GM23338 (cell line): ENCODE results near the gene NDUFS2. TPM values are rescaled to one million over a fixed set of nuclear protein-coding genes. Genes with fewer than 3 reads are reported as not detected.
"Not testable (repeated sequence)": the region's sequence is repeated elsewhere in the genome, so short reads cannot be mapped to it uniquely, and the experiment has no call there.

Experiments
- ATAC-seq: fragments of 200-7000 bp; cut with Tn5 transposase; 3 replicates; pipeline ENCODE4 v1.9.1; 2020
- DNase-seq: peaks from one replicate; pipeline ENCODE4 v3.0.0-alpha.2; 2015; ENCODE audit warnings: low spot score
- H2AFZ ChIP-seq: fragments of 200-600 bp; sonication (generic); 2 replicates; pipeline ENCODE4 v1.8.0; 2016; ENCODE audit warnings: antibody characterized with exemption, mild to moderate bottlenecking, moderate library complexity
- H3F3A ChIP-seq: fragments of 200-600 bp; sonication (generic); replicated peaks from 2 replicates; pipeline ENCODE4 v1.8.0; 2017; ENCODE audit warnings: antibody characterized with exemption, mixed run types, low read depth
- H3K27ac ChIP-seq: fragments of 200-600 bp; sonication (generic); 2 replicates; pipeline ENCODE4 v1.6.1; 2016; ENCODE audit warnings: low read depth
- H3K27me3 ChIP-seq: fragments of 200-600 bp; sonication (generic); 2 replicates; pipeline ENCODE4 v1.8.0; 2016; ENCODE audit warnings: mild to moderate bottlenecking, mixed run types, moderate library complexity; ENCODE audit not compliant: insufficient read depth
- H3K36me3 ChIP-seq: fragments of 200-600 bp; sonication (generic); 2 replicates; pipeline ENCODE4 v1.8.0; 2016; ENCODE audit warnings: mild to moderate bottlenecking; ENCODE audit not compliant: insufficient read depth
- H3K4me1 ChIP-seq: fragments of 200-600 bp; sonication (generic); 2 replicates; pipeline ENCODE4 v1.8.0; 2016; ENCODE audit warnings: mild to moderate bottlenecking, moderate library complexity; ENCODE audit not compliant: insufficient read depth
- H3K4me2 ChIP-seq: fragments of 200-600 bp; sonication (generic); 2 replicates; pipeline ENCODE4 v1.7.1; 2017; ENCODE audit warnings: mixed run types
- H3K4me3 ChIP-seq: fragments of 200-600 bp; sonication (generic); 2 replicates; pipeline ENCODE4 v1.6.1; 2016; ENCODE audit warnings: mixed run types
- H3K79me2 ChIP-seq: fragments of 200-600 bp; sonication (generic); replicated peaks from 2 replicates; pipeline ENCODE4 v1.8.0; 2017; ENCODE audit warnings: mild to moderate bottlenecking; ENCODE audit not compliant: insufficient read depth
- H3K9me2 ChIP-seq: fragments of 200-600 bp; sonication (generic); 2 replicates; pipeline ENCODE4 v1.8.0; 2017; ENCODE audit not compliant: insufficient read depth
- H4K20me1 ChIP-seq: fragments of 200-600 bp; sonication (generic); replicated peaks from 2 replicates; pipeline ENCODE4 v1.8.0; 2017; ENCODE audit warnings: mild to moderate bottlenecking; ENCODE audit not compliant: insufficient read depth
- H3K27ac Mint-ChIP-seq: 2 replicates; pipeline ENCODE4 v1.8.0; 2020; ENCODE audit warnings: inconsistent platforms, mild to moderate bottlenecking, moderate library complexity, mixed read lengths
- H3K27me3 Mint-ChIP-seq: 3 replicates; pipeline ENCODE4 v1.8.0; 2022; ENCODE audit warnings: low read depth, mild to moderate bottlenecking, moderate library complexity, mixed read lengths, inconsistent platforms; ENCODE audit not compliant: insufficient read depth, poor library complexity
- H3K36me3 Mint-ChIP-seq: 3 replicates; pipeline ENCODE4 v1.8.0; 2021; ENCODE audit warnings: low read depth, mild to moderate bottlenecking, inconsistent platforms, moderate library complexity, mixed read lengths
- H3K4me1 Mint-ChIP-seq: 3 replicates; pipeline ENCODE4 v1.8.0; 2020; ENCODE audit warnings: mild to moderate bottlenecking, inconsistent platforms, mixed read lengths
- H3K4me3 Mint-ChIP-seq: 3 replicates; pipeline ENCODE4 v1.8.0; 2021; ENCODE audit warnings: moderate library complexity, mild to moderate bottlenecking, inconsistent platforms, mixed read lengths
- H3K9me3 Mint-ChIP-seq: 3 replicates; pipeline ENCODE4 v1.8.0; 2020; ENCODE audit warnings: moderate library complexity, mild to moderate bottlenecking, inconsistent platforms, mixed read lengths
- JUNB ChIP-seq: IDR thresholded peaks from one replicate; pipeline ENCODE4 v1.6.1; 2016; ENCODE audit warnings: antibody characterized with exemption; ENCODE audit not compliant: unreplicated experiment
- polyA plus RNA-seq: library from polyadenylated mRNA; unstranded; fragments of >200 nt; fragmentation: Nextera tagmentation; extraction: Ambion mirVana; gene quantifications from 2 replicates; pipeline ENCODE4 v1.2.1, GENCODE V29; 2016
- total RNA-seq: library from RNA; depleted of rRNA; stranded (reverse); fragments of >200 nt; shearing (Covaris generic); gene quantifications from 2 replicates; pipeline ENCODE4 v1.2.3, GENCODE V29; 2014
- TF ChIP-seq, protein P1 (sequence below): IDR thresholded peaks from 2 replicates; pipeline ENCODE4 v1.6.1; 2016; ENCODE audit warnings: antibody characterized with exemption

The NDUFS2 gene
- total and polyA plus RNA-seq, 2 experiments from 2014 or later: 56.7 to 131 TPM

DNA sequence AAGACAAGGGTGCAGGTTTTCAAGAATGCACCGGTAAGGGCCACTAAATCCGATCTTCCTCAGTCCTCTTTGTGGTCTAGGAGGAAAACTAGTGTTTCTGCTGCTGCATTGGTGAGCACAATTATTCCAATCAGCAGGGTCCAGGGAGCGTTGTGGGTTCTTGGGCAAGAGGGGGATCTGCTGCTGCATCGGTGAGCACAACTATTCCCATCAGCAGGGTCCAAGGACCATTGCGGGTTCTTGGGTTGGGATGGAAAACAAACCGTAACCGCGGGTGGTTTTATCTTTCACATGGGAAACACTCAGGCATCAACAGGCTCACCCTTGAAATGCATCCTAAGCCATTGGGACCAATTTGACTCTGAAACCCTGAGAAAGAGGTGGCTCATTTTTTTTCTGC lies 49.4 kb downstream of the NDUFS2 start (continued):
- TF ChIP-seq, protein P1, sequence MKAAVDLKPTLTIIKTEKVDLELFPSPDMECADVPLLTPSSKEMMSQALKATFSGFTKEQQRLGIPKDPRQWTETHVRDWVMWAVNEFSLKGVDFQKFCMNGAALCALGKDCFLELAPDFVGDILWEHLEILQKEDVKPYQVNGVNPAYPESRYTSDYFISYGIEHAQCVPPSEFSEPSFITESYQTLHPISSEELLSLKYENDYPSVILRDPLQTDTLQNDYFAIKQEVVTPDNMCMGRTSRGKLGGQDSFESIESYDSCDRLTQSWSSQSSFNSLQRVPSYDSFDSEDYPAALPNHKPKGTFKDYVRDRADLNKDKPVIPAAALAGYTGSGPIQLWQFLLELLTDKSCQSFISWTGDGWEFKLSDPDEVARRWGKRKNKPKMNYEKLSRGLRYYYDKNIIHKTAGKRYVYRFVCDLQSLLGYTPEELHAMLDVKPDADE: no peak
- TF ChIP-seq JUNB: no peak

DNA sequence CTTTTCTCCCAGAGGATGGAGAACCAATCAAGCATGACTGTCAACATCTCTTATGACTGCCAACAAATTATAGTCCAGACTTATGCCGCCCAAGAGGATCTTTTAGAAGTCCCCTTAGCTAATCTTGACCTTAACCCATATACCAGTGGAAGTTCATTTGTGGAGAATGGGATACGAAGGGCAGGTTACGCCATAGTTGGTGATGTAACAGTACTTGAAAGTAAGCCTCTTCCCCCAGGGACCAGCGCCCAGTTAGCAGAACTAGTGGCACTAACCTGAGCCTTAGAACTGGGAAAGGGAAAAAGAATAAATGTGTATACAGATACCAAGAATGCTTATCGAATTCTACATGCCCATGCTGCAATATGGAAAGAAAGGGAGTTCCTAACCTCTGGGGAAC lies 53.1 kb downstream of the NDUFS2 start:
- peaks cover 26% of the 10 kb centered on the region for H3K27me3 ChIP-seq
- H3K4me1 ChIP-seq, H3K36me3 ChIP-seq, ATAC-seq, H3K27ac ChIP-seq, H3K9me2 ChIP-seq, H3F3A ChIP-seq, H2AFZ ChIP-seq, H3K79me2 ChIP-seq, H3K4me2 ChIP-seq, H3K27ac Mint-ChIP-seq, H3K4me3 Mint-ChIP-seq, H3K4me3 ChIP-seq, H4K20me1 ChIP-seq, DNase-seq: not testable (repeated sequence)
- H3K9me3 Mint-ChIP-seq: peaks cover 28% of the 10 kb centered on the region
- H3K36me3 Mint-ChIP-seq: peaks cover 16% of the 10 kb centered on the region
- peaks cover 11% of the 10 kb centered on the region; the same call in 2 of the 3 replicates for H3K4me1 Mint-ChIP-seq
- peaks cover 32% of the 10 kb centered on the region for H3K27me3 Mint-ChIP-seq

DNA sequence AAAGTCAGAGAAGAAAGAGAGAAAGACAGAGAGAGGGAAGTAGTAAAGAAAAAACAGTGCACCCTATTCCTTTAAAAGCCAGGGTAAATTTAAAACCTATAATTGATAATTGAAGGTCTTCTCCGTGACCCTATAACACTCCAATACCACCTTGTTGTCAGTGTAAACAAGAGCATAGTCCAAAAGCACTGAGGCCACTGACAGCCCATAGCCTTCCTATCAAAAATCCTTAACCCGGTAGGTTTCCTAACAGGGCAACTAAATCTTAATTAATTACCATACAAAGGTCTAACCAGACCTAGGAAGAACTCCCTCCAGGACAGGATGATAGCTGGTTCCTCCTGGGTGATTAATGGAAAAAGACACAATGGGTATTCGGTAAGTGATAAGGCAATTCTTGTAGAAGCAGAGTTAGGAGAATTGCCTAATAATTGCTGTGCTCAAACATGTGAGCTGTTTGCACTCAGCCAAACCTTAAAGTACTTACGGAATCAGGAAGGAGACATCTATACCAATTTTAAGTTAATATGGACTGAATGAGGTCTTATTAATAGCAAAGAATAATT lies 53.9 kb downstream of the NDUFS2 start:
- H3K27me3 ChIP-seq: peaks cover 33% of the 10 kb centered on the region
- H3K4me3 ChIP-seq, ATAC-seq, H2AFZ ChIP-seq, H3K4me2 ChIP-seq, H3K27ac Mint-ChIP-seq, H3K4me3 Mint-ChIP-seq, H3K27ac ChIP-seq, DNase-seq, H3F3A ChIP-seq, H3K36me3 ChIP-seq, H4K20me1 ChIP-seq, H3K9me2 ChIP-seq, H3K79me2 ChIP-seq, H3K4me1 ChIP-seq: not testable (repeated sequence)
- Mint-ChIP-seq H3K9me3 (peaks cover 28% of the 10 kb centered on the region), H3K4me1 (peaks cover 15% of the 10 kb centered on the region), H3K27me3 (peaks cover 36% of the 10 kb centered on the region), H3K36me3 (peaks cover 16% of the 10 kb centered on the region)

DNA sequence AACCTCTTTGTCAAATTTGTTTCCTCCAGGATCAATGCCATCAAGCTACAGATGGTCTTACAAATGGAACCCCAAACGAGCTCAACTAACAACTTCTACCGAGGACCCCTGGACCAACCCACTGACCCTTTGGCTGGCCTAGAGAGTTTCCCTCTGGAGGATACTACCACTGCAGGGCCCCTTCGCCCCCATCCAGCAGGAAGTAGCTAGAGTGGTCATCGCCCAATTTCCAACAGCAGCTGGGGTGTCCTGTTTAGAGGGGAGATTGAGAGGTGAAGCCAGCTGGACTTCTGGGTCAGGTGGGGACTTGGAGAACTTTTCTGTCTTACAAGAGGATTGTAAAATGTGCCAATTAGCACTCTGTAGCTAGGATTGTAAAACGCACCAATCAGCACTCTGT lies 54.9 kb downstream of the NDUFS2 start:
- not testable (repeated sequence) for H3K4me1 ChIP-seq, H2AFZ ChIP-seq, DNase-seq, ATAC-seq, H3K27ac ChIP-seq, H3K4me2 ChIP-seq, H3K79me2 ChIP-seq, H3K4me3 ChIP-seq, H3F3A ChIP-seq, H3K4me3 Mint-ChIP-seq, H3K27ac Mint-ChIP-seq, H3K36me3 ChIP-seq, H4K20me1 ChIP-seq, H3K9me2 ChIP-seq
- Mint-ChIP-seq H3K9me3 (peaks cover 28% of the 10 kb centered on the region), H3K27me3 (peaks cover 42% of the 10 kb centered on the region), H3K36me3 (peaks cover 16% of the 10 kb centered on the region), H3K4me1 (peaks cover 21% of the 10 kb centered on the region)
- H3K27me3 ChIP-seq: peaks cover 38% of the 10 kb centered on the region
